Measurements from ENCODE around the gene TMA7. TPM values are rescaled to one million over a fixed set of nuclear protein-coding genes. Genes with fewer than 3 reads are reported as not detected.

The TMA7 gene
- total and polyA plus RNA-seq, 10 of the 15 experiments (the other 5 are each of a cell fraction or from before 2014, with no cell fraction given) = 319 to 1,760 (median 752) TPM

DNA sequence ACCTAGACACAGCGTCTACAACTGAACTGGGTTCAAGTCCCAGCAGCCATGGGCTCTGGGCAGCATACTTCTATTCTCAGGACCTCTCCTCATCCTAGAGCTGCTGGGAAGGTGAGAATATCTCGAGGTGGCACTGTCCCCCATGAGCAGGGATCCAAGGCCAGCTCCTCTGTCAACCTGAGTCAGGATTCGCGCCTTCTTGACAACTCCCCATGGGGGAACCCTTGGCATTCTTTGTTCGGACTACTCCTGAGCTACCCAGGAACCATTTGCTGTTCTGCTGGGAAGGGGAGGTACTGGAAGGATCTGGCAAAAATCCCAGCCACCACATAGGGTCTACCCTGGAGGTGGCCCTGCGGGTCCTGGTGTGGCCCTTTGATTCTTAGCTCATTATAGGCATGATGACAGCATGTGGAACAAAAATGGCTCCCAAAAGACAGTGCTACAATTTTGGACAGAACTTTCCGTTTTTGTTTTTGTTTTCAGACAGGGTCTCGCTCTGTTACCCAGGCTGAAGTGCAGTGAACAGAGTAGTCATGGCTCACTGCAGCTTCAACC lies 32.4 kb upstream of the TMA7 start (continued):
- TF ChIP-seq, protein P1, sequence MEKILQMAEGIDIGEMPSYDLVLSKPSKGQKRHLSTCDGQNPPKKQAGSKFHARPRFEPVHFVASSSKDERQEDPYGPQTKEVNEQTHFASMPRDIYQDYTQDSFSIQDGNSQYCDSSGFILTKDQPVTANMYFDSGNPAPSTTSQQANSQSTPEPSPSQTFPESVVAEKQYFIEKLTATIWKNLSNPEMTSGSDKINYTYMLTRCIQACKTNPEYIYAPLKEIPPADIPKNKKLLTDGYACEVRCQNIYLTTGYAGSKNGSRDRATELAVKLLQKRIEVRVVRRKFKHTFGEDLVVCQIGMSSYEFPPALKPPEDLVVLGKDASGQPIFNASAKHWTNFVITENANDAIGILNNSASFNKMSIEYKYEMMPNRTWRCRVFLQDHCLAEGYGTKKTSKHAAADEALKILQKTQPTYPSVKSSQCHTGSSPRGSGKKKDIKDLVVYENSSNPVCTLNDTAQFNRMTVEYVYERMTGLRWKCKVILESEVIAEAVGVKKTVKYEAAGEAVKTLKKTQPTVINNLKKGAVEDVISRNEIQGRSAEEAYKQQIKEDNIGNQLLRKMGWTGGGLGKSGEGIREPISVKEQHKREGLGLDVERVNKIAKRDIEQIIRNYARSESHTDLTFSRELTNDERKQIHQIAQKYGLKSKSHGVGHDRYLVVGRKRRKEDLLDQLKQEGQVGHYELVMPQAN (conservative IDR thresholded peaks at IDR 0.05) = no peak
- TF ChIP-seq KDM1A (IDR thresholded peaks at IDR 0.05; ENCODE audit: borderline replicate concordance) (no peak), NRF1 (conservative IDR thresholded peaks at IDR 0.05; ENCODE audit: low read depth, low read length) (no peak), SREBF2 (IDR thresholded peaks at IDR 0.05; ENCODE audit: low read length) (no peak), CREM (IDR thresholded peaks at IDR 0.05; ENCODE audit: low read depth) (no peak), PAX5 (IDR thresholded peaks at IDR 0.05; ENCODE audit: borderline replicate concordance, low read depth, low read length) (no peak), FOXK2 (IDR thresholded peaks at IDR 0.05) (no peak)

DNA sequence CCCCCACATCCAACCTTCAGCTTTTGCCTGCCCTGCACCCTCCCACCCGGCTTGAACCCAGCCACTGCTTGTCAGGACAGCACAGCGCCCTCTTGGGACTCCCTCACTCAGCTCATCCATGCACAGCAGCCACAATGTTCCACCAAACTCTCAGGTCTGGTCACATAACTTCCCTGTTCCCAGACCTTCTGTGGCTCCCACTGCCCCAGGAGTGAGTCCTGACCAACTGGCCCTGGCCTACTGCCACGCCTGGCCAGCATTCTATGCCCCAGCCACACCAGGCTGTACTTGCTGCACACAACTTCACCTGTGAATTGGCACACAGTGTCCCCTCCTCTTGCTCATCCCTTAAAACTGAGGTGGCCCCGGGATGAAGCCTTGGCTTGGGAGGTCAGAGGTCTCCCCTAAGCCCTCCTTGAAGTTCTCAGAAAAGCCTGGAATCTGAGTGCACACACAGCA lies 31.2 kb upstream of the TMA7 start:
- Histone ChIP-seq H3K9ac (ENCODE audit: control insufficient read depth, insufficient read depth, low read length) (no peak overlapping the region), H3K27me3 (replicated peaks in 1 of 2; ENCODE audit: control insufficient read depth in 2 of 2, insufficient read depth in 2 of 2, low read length in 1 of 2) (no peaks in the 10 kb centered on the region), H3K9me3 (replicated peaks; ENCODE audit: control insufficient read depth, insufficient read depth, low read length) (no peaks in the 10 kb centered on the region), H3K79me2 (ENCODE audit: control insufficient read depth, insufficient read depth, low read length) (no peaks in the 10 kb centered on the region), H2AFZ (ENCODE audit: control insufficient read depth, low read depth, low read length) (no peak overlapping the region), H4K20me1 (ENCODE audit: control insufficient read depth, insufficient read depth) (no peaks in the 10 kb centered on the region), H3K36me3 (ENCODE audit: control insufficient read depth in 2 of 2, insufficient read depth in 2 of 2, low read length in 1 of 2) (no peaks in the 10 kb centered on the region), H3K4me3 (no peak overlapping the region), H3K27ac (ENCODE audit: control insufficient read depth, insufficient read depth) (no peak overlapping the region), H3K4me2 (ENCODE audit: control insufficient read depth, insufficient read depth) (no peak overlapping the region), H3K4me1 (ENCODE audit: control insufficient read depth, insufficient read depth, low read length) (no peaks in the 10 kb centered on the region)
- no TSS peak for BruUV-seq (replicated peaks)
- no peak for FAIRE-seq
- ChIA-PET RAD21 (ENCODE audit: unreplicated experiment) (no interaction called here), CTCF (interaction anchor here (1.1 to 22.0 kb wide), 4 partner anchors 8 to 215 kb away, joined by 3 to 757 read pairs (median 4); partner anchors contain the start of genes CCDC51 and TMA7), POLR2A (no interaction called here), SMC1A (ENCODE audit: uncharacterized antibody, unreplicated experiment) (interaction anchor here (0.7 to 2.4 kb wide), 3 partner anchors 9 to 134 kb away, joined by 3 to 15 read pairs (median 5); no protein-coding TSS in a partner anchor)
- TF ChIP-seq, protein P2, sequence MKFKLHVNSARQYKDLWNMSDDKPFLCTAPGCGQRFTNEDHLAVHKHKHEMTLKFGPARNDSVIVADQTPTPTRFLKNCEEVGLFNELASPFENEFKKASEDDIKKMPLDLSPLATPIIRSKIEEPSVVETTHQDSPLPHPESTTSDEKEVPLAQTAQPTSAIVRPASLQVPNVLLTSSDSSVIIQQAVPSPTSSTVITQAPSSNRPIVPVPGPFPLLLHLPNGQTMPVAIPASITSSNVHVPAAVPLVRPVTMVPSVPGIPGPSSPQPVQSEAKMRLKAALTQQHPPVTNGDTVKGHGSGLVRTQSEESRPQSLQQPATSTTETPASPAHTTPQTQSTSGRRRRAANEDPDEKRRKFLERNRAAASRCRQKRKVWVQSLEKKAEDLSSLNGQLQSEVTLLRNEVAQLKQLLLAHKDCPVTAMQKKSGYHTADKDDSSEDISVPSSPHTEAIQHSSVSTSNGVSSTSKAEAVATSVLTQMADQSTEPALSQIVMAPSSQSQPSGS (IDR thresholded peaks at IDR 0.05; ENCODE audit: low read length) = no peak
- TF ChIP-seq, protein P3, sequence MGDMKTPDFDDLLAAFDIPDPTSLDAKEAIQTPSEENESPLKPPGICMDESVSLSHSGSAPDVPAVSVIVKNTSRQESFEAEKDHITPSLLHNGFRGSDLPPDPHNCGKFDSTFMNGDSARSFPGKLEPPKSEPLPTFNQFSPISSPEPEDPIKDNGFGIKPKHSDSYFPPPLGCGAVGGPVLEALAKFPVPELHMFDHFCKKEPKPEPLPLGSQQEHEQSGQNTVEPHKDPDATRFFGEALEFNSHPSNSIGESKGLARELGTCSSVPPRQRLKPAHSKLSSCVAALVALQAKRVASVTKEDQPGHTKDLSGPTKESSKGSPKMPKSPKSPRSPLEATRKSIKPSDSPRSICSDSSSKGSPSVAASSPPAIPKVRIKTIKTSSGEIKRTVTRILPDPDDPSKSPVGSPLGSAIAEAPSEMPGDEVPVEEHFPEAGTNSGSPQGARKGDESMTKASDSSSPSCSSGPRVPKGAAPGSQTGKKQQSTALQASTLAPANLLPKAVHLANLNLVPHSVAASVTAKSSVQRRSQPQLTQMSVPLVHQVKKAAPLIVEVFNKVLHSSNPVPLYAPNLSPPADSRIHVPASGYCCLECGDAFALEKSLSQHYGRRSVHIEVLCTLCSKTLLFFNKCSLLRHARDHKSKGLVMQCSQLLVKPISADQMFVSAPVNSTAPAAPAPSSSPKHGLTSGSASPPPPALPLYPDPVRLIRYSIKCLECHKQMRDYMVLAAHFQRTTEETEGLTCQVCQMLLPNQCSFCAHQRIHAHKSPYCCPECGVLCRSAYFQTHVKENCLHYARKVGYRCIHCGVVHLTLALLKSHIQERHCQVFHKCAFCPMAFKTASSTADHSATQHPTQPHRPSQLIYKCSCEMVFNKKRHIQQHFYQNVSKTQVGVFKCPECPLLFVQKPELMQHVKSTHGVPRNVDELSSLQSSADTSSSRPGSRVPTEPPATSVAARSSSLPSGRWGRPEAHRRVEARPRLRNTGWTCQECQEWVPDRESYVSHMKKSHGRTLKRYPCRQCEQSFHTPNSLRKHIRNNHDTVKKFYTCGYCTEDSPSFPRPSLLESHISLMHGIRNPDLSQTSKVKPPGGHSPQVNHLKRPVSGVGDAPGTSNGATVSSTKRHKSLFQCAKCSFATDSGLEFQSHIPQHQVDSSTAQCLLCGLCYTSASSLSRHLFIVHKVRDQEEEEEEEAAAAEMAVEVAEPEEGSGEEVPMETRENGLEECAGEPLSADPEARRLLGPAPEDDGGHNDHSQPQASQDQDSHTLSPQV (IDR thresholded peaks at IDR 0.05) = no peak
- TF ChIP-seq TCF7 (IDR thresholded peaks at IDR 0.05; ENCODE audit: borderline replicate concordance) (no peak), FOXK2 (IDR thresholded peaks at IDR 0.05) (no peak), PAX8 (IDR thresholded peaks at IDR 0.05) (no peak)
- TF ChIP-seq, protein P4, sequence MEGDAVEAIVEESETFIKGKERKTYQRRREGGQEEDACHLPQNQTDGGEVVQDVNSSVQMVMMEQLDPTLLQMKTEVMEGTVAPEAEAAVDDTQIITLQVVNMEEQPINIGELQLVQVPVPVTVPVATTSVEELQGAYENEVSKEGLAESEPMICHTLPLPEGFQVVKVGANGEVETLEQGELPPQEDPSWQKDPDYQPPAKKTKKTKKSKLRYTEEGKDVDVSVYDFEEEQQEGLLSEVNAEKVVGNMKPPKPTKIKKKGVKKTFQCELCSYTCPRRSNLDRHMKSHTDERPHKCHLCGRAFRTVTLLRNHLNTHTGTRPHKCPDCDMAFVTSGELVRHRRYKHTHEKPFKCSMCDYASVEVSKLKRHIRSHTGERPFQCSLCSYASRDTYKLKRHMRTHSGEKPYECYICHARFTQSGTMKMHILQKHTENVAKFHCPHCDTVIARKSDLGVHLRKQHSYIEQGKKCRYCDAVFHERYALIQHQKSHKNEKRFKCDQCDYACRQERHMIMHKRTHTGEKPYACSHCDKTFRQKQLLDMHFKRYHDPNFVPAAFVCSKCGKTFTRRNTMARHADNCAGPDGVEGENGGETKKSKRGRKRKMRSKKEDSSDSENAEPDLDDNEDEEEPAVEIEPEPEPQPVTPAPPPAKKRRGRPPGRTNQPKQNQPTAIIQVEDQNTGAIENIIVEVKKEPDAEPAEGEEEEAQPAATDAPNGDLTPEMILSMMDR (IDR thresholded peaks at IDR 0.05 in 2 of 3, conservative IDR thresholded peaks at IDR 0.05 in 1 of 3; ENCODE audit: control insufficient read depth in 2 of 3, extremely low read depth in 1 of 3, insufficient read depth in 1 of 3, low read depth in 3 of 3, low read length in 3 of 3) = peak; percentile 7 to 20 (median 9); a peak in 3 of 6 replicates
- 14% methylated on average over 4 of the region's 4 CpGs for WGBS (ENCODE audit: insufficient coverage, insufficient replicate concordance, low lambda C conversion rate, missing lambda C conversion rate)
- in situ Hi-C loops (cut with MboI) = no loop called here
- no peak for ATAC-seq
- DNase-seq (ENCODE audit: low read depth, low spot score) = no peak
- intact Hi-C loops (cut with micrococcal nuclease; ENCODE audit: unreplicated experiment) = no loop called here

Measured in GM12878 (cell line).